Stimulated activated CD4-positive, alpha-beta T cell treated with anti-CD3 and anti-CD28 coated beads, Interleukin-1b, Interleukin-23, amount 100 ng/mL, for 4 hours (primary cell): ENCODE measurements around the gene PPOX.

ENCODE experiments used
- DNase-seq, 2 donors: peaks; one replicate each; pipeline ENCODE4 v3.0.0-alpha.2; 2020; ENCODE audit warnings: low read depth in 2 of 2

The PPOX gene

GRCh38 chr1:161165742-161166668 is at the start of gene PPOX:
TSS of gene PPOX (plus strand) at chr1:161166426. CDS start at chr1:161166848, 422 bp downstream.
- DNase-seq, result peak; percentile 79 to 83

- DNase-seq, result peak; percentile 72 to 80
These were observed 48.3 kb upstream of the PPOX start, which contains the start of the genes NIT1 and PFDN2 for GRCh38 chr1:161117759-161118581. TSS of gene NIT1 (plus strand) at chr1:161118105. CDS start at chr1:161118177, 72 bp downstream. TSS of gene PFDN2 (minus strand) at chr1:161118037. CDS start at chr1:161118026, 11 bp downstream.

GRCh38 chr1:161119092-161119903 is 46.9 kb upstream of the PPOX start:
- DNase-seq, result peak; percentile 29 to 45

GRCh38 chr1:161121042-161121650 is 45.1 kb upstream of the PPOX start:
- DNase-seq, result no peak

- no peak for DNase-seq
These were observed 44.4 kb upstream of the PPOX start for GRCh38 chr1:161121834-161122233.

GRCh38 chr1:161122967-161123366 is 43.3 kb upstream of the PPOX start:
- no peak for DNase-seq

GRCh38 chr1:161127649-161128048 is 38.6 kb upstream of the PPOX start:
- no peak for DNase-seq

- no peak for DNase-seq
These were observed 37.4 kb upstream of the PPOX start for GRCh38 chr1:161128591-161129420.

GRCh38 chr1:161130266-161130665 is 36.0 kb upstream of the PPOX start:
- no peak for DNase-seq

GRCh38 chr1:161131523-161132409 is 34.5 kb upstream of the PPOX start:
- no peak for DNase-seq

- peak; percentile 84 to 87 for DNase-seq
These were observed 33.6 kb upstream of the PPOX start, which contains the start of gene DEDD for GRCh38 chr1:161132410-161133219. TSS of gene DEDD (minus strand) at chr1:161132667. CDS start at chr1:161124462, 8,205 bp downstream.

- no peak for DNase-seq
These were observed 32.9 kb upstream of the PPOX start for GRCh38 chr1:161133220-161133740.

- no peak for DNase-seq
These were observed 28.3 kb upstream of the PPOX start for GRCh38 chr1:161137881-161138280.

GRCh38 chr1:161138431-161138830 is 27.8 kb upstream of the PPOX start:
- DNase-seq, result no peak

- peak in 1 of 2 donors; percentile 52 for DNase-seq
These were observed 26.5 kb upstream of the PPOX start for GRCh38 chr1:161139766-161140165.

GRCh38 chr1:161140755-161141400 is 25.3 kb upstream of the PPOX start:
- no peak for DNase-seq

- DNase-seq, result no peak
These were observed 20.4 kb upstream of the PPOX start for GRCh38 chr1:161145832-161146231.
